Middle frontal gyrus (tissue), 1 donor: ENCODE measurements around the gene ELFN1.

Source experiments
- DNase-seq: peaks from one replicate; pipeline ENCODE4 v3.0.0-alpha.2; 2015; ENCODE audit warnings: low spot score; ENCODE audit errors: extremely low spot score

The ELFN1 gene

DNA sequence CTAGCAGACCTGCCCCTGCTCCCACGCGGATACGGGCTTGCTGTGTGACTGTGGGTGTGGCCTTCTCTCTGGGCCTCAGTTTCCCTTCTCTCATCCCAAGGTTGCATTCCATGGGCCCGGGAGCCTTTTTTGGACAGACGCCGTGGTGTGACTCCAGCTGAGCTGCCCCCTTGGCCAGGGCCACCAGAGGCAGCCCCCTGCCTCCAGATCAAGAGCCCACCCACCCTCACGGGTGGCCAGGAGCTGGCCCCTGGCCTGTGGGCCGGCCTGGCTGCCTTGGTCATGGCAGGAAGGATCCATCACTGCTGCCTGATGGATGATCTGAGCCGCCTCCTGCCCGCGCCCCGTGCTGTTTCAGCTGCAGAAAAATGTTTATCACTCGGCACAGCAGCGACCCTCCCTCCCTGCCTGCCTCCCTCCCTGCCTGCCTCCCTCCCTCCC is 27.8 kb upstream of the ELFN1 start:
- no peak for DNase-seq

GRCh38 chr7:1643270-1644092 is 26.6 kb upstream of the ELFN1 start:
- no peak for DNase-seq

- DNase-seq: no peak
Measured at GRCh38 chr7:1644341-1645070, 25.6 kb upstream of the ELFN1 start.

DNA sequence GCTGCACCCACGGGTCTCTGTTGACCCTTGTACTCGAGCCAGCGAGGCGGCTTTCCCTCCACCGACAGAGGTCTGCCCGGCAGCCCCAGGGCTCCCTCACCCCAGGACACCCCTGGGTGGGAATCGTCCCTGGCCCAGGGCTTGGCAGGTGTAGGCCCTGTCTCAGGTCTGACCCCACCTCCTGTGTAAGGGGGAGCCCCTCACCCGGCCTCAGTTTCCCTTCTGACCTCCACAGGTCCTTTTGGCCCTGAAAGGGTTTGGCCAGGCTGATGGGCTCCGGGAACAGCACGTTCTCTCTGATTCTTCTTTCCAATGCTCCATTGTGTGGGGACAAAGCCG is 25.0 kb upstream of the ELFN1 start:
- no peak for DNase-seq

DNA sequence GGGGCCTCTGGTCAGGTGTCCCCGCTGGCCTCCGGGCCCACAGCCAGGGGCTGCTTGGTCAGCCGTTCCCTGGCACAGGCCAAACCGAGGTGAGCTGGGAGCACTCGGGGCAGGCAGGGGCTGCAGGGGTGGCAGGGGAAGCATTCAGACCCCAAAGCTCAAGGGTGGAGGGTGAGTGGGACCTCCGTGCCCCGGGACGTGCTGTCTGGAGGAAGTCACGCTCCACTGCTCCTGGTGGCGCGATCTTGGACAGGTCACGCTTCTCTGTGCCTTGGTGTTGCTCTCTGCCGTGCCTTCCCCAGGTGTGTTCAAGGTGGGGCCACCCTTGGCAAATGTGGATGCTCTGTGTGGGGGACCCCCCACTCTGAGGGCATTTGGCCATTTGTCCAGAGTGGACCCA is 24.6 kb upstream of the ELFN1 start:
- DNase-seq: no peak

DNA sequence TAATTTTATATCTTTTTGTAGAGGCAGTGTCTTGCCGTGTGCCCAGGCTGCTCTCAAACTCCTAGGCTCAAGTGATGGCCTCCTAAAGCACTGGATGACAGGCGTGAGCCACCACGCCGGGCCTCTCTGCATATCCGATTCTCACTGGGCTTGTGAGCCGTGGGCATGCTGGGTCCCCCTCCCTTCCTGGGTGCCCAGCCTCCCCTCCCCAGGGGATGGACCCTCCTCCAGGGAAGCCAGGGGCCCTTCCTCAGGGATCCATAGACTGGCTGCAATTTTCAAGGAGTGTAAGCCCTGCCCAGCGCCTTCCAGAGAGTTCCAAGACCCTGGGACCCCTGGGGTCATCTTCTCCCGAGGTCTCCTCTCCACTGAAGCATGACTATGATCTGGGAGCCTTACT is 23.7 kb upstream of the ELFN1 start:
- DNase-seq: no peak

DNA sequence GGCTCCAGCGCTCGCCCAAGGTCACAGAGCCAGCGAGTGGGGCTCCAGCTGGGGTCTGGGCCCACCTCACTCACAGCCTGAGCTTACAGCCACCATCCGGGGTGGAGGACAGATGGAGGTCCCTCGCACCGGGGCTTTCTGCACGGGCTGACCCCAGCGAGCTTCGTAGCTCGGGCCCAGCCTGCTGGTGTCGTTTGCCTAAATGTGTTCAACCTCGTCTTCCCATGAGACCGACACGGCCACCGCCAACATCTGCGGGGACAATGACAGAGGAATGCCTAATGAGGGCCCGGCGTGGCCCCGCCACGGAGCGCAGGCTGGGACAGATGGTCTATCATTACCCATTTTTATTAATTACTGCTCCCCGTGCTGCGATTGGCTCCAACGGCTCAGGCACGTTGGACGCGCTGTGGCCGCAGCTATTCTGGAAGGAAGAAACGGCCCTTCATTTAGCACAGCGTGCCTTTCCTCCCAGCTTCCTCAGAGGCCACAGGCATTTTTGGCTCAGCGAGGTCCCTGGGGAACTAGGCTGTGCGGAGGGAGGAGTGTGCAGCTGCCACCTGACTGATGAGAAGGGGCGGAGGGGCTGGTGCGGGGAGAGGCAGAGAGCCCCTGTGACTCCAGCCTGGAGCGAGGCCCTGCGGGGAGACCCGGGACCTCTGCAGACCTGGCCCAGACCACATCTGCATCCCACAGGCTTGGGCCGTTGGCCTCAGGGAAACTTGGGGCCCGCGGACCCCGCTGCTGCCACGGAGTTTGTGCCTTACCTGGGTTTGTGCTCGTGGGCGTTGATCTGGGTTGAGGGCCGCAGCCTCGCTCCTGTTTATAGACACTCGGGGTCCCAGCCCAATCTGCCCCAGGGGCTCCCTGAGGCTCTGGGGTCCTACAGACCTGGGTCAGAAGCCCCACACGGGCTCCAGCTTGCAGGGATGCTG is 22.9 kb upstream of the ELFN1 start:
- no peak for DNase-seq

DNA sequence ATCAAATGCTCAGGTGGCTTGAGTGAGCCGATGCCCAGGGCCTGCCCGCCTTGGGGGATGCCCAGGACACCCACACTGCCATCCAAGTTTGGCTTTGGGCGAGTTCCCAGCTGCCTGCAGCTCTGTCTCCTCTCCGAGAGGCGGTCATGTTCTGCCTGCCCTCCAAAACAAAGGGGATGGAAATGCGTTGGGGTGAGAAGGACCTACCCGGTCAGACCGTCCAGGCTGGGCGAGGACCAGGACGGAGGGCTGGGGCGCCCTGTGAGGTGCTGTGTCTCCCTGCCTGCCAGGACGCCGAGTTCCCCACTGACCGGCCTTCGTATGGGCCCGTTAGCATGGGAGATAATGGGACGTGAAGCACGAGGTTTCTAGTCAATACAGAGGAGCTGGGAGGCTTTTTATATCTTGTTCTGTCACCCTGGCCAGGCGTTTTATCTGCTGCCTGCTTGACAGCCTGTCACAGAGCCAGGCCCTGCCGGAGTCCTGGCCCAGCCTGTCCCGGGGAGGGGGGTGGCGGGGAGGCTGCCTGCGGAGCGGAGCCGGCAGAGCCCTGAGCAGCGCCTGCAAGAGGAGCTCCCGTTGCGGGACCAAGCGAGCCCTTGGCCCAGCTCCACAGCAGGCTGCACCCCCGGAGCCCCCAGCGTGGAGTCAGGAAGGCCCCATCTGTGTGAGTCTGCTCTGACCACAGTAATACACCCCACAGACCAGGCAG is 22.0 kb upstream of the ELFN1 start:
- no peak for DNase-seq

- DNase-seq: no peak
Measured at GRCh38 chr7:1649751-1650326, 20.2 kb upstream of the ELFN1 start.

GRCh38 chr7:1650363-1651030 is 19.6 kb upstream of the ELFN1 start:
- DNase-seq: no peak

GRCh38 chr7:1651031-1651446 is 19.0 kb upstream of the ELFN1 start:
- DNase-seq: no peak

- no peak for DNase-seq
Measured at GRCh38 chr7:1651891-1652290, 18.2 kb upstream of the ELFN1 start.

- DNase-seq: no peak
Measured at GRCh38 chr7:1653500-1653899, 16.6 kb upstream of the ELFN1 start.

GRCh38 chr7:1654111-1654510 is 16.0 kb upstream of the ELFN1 start:
- DNase-seq: no peak

- no peak for DNase-seq
Measured at GRCh38 chr7:1654738-1655475, 15.2 kb upstream of the ELFN1 start.

GRCh38 chr7:1659696-1660095 is 10.4 kb upstream of the ELFN1 start:
- DNase-seq: no peak

DNA sequence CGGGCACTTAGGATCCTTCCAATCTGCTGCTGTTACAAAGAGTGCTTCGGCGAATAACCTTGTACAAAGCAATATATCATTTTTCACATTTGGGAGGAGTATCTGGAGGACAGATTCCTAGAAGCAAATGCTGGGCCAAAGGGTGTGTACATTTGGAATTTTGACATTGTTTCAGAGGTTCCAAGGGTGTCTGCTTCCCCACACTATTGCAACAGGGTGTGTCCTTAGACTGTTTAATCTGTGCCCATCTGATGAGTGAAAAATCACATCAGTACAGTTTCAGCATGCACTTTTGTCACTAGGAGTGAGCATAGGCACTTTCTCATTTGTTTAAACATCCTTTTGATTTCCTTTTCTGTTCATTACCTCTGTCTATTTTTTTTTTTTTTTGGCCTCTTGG is 8.6 kb upstream of the ELFN1 start:
- no peak for DNase-seq

DNA sequence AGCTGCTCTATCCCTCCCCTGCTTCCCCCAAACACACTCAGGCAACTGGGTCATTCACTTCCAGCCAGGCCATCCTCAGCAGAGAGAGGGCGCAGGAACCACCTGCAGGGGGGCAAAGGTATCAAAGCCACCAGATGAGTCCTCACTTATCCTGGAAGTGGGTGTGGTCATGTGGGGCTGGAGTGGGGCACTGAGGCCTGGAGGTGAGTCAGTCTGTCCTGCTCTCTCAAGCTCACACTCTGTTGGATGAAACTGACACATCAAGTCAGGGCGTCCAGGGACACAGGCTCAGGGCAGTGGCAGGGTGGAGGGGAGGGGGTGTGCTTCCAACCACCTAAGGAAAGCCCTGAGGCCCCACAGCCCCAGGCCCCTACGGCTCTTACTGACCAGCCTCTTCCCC is 8.0 kb upstream of the ELFN1 start:
- DNase-seq: no peak

DNA sequence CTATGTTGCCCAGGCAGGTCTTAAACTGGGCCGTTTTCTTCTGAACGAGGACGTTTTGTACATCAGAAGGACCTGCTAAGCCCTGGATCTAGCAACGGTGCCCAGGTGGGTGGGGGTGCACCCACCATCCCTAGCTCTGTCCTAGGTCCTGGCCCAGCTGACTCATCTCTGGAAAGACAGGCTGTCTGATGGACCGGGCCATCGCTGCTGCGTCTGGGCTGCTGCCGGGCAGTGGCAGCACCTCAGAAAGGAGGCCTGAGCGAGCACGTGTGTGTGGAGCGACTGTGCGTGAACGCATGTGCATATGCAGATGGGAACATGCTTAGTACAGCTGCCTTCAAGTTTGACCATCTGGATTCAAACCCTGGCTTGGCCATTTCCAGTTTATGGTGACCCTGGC is 7.3 kb upstream of the ELFN1 start:
- no peak for DNase-seq

GRCh38 chr7:1663223-1663622 is 6.9 kb upstream of the ELFN1 start:
- no peak for DNase-seq
